Sigmoid colon (tissue), 4 donors: ENCODE measurements around the gene B3GLCT.

Experiments
- EP300 ChIP-seq, 4 donors: sonication (generic); formaldehyde crosslinking; IDR thresholded peaks; one replicate each; pipeline ENCODE4 v1.6.1; 2017; ENCODE audit warnings: antibody characterized with exemption in 4 of 4
- POLR2A ChIP-seq, 2 donors: fragments of 450-650 bp; IDR thresholded peaks; one replicate each; pipeline ENCODE4 v1.6.1; 2016; ENCODE audit warnings: antibody characterized with exemption in 2 of 2, mild to moderate bottlenecking in 2 of 2, moderate library complexity in 2 of 2
- TF ChIP-seq, protein P1 (sequence below), 4 experiments: fragments of 450-650 bp in 3 of 4; fragments of 200-600 bp in 1 of 4; IDR thresholded peaks; one replicate each; pipeline ENCODE4 v1.5.1; 2016 to 2019; ENCODE audit warnings: antibody characterized with exemption in 4 of 4, mild to moderate bottlenecking in 3 of 4, moderate library complexity in 2 of 4

DNA sequence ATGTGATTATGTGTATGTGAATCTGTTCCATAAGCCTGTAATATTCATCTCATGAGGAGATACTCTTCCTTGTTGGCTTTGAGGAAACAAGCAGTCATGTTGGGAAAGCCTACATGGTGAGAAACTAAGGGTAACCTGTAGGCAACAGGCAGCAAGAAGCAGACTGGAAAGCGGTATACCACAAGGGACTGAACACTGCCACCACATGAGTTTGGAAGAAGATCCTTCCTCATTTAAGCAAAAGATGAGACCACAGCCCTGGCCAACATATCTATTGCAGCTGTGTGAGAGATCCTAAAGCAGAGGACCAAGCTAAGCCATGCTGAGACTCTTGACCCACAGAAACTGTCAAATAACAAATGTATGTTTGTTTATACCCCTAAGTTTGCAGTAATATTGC, 134.8 kb downstream of the B3GLCT start:
- TF ChIP-seq POLR2A (IDR thresholded peaks at IDR 0.05) (no peak), EP300 (IDR thresholded peaks at IDR 0.05) (no peak)
- TF ChIP-seq, protein P1, sequence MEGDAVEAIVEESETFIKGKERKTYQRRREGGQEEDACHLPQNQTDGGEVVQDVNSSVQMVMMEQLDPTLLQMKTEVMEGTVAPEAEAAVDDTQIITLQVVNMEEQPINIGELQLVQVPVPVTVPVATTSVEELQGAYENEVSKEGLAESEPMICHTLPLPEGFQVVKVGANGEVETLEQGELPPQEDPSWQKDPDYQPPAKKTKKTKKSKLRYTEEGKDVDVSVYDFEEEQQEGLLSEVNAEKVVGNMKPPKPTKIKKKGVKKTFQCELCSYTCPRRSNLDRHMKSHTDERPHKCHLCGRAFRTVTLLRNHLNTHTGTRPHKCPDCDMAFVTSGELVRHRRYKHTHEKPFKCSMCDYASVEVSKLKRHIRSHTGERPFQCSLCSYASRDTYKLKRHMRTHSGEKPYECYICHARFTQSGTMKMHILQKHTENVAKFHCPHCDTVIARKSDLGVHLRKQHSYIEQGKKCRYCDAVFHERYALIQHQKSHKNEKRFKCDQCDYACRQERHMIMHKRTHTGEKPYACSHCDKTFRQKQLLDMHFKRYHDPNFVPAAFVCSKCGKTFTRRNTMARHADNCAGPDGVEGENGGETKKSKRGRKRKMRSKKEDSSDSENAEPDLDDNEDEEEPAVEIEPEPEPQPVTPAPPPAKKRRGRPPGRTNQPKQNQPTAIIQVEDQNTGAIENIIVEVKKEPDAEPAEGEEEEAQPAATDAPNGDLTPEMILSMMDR (IDR thresholded peaks at IDR 0.05): no peak
